HCT116 (cell line): ENCODE results near the gene GPX3. TPM values are rescaled to one million over a fixed set of nuclear protein-coding genes. Genes with fewer than 3 reads are reported as not detected.

Experiments used
- ATAC-seq: fragments of 200-7000 bp; cut with Tn5 transposase; 2 replicates; pipeline ENCODE4 v1.9.1; 2020; ENCODE audit warnings: mild to moderate bottlenecking, moderate library complexity
- BruUV-seq: library from RNA; stranded (reverse); fragments of 400-500 nt; replicated peaks from 2 replicates; lab custom pipeline; 2021; lab: Mats Ljungman, UMichigan
- CTCF ChIA-PET: fragments of 300-600 bp; sonication (Branson Sonifier 250); formaldehyde crosslinking; loops from one replicate; lab custom pipeline; 2021; ENCODE audit warnings: antibody characterized with exemption; lab: Charles Lee
- POLR2A ChIA-PET: fragments of 300-600, 350-600 bp; sonication (Branson Sonifier 250); formaldehyde crosslinking; loops from one replicate; lab custom pipeline; 2021; ENCODE audit warnings: antibody characterized with exemption; lab: Charles Lee
- RAD21 ChIA-PET, 2 experiments: fragments of 300-600 bp; sonication (Branson Sonifier 250); formaldehyde crosslinking; loops; one replicate each; lab custom pipeline; 2023; ENCODE audit warnings: low total read pairs in 2 of 2; ENCODE audit not compliant: uncharacterized antibody in 2 of 2, unreplicated experiment in 2 of 2, low non-redundant PET in 1 of 2; lab: Charles Lee
- DNase-seq: peaks from one replicate; pipeline ENCODE4 v3.0.0-alpha.2; 2010; ENCODE audit warnings: low read depth, low spot score
- H2AFZ ChIP-seq: fragments of 200-600 bp; shearing (Covaris generic), sonication (generic); 2 replicates; pipeline ENCODE4 v1.6.1; 2017; ENCODE audit warnings: low read depth, mixed run types, mixed read lengths, antibody characterized with exemption, low read length; ENCODE audit not compliant: poor library complexity, severe bottlenecking
- H3K27ac ChIP-seq: 2 replicates; pipeline ENCODE4 v1.5.1; 2012; ENCODE audit warnings: low read depth, low read length
- H3K27me3 ChIP-seq: fragments of 200-600 bp; sonication (generic); 2 replicates; pipeline ENCODE4 v1.6.1; 2016; ENCODE audit warnings: mixed run types, low read length, mixed read lengths; ENCODE audit not compliant: insufficient read depth
- H3K36me3 ChIP-seq, 2 experiments: fragments of 200-500 bp in 1 of 2; fragments of 200-600 bp in 1 of 2; sonication (Bioruptor generic) in 1 of 2; sonication (generic) in 1 of 2; 2 replicates each; pipeline versions ENCODE4 v1.5.1 to v1.6.1; 2014 to 2016; ENCODE audit warnings: low read length in 2 of 2, inconsistent platforms in 1 of 2, mixed read lengths in 1 of 2, mixed run types in 1 of 2; ENCODE audit not compliant: insufficient read depth in 2 of 2, control insufficient read depth in 1 of 2
- H3K4me1 ChIP-seq, 2 experiments: fragments of 200-600 bp in 1 of 2; sonication (generic) in 1 of 2; 2 replicates each; pipeline versions ENCODE4 v1.5.1 to v1.6.1; 2012 to 2017; ENCODE audit warnings: low read length in 2 of 2, inconsistent platforms in 1 of 2, mild to moderate bottlenecking in 1 of 2, mixed read lengths in 1 of 2, mixed run types in 1 of 2, moderate library complexity in 1 of 2; ENCODE audit not compliant: insufficient read depth in 2 of 2, control insufficient read depth in 1 of 2
- H3K4me2 ChIP-seq: fragments of 200-600 bp; sonication (generic); 2 replicates; pipeline ENCODE4 v1.6.1; 2017; ENCODE audit warnings: mixed run types, low read length, mixed read lengths
- H3K4me3 ChIP-seq, 2 experiments: fragments of 200-600 bp in 1 of 2; sonication (generic) in 1 of 2; replicated peaks in 1 of 2; 2 replicates each; pipeline ENCODE4 v1.5.1; 2011 to 2016; ENCODE audit warnings: low read length in 2 of 2, control low read depth in 1 of 2, low read depth in 1 of 2, mild to moderate bottlenecking in 1 of 2, mixed read lengths in 1 of 2, mixed run types in 1 of 2
- H3K79me2 ChIP-seq: fragments of 200-600 bp; sonication (generic); 2 replicates; pipeline ENCODE4 v1.6.1; 2017; ENCODE audit warnings: mild to moderate bottlenecking, mixed run types, low read length, moderate library complexity, mixed read lengths; ENCODE audit not compliant: insufficient read depth
- H3K9ac ChIP-seq: fragments of 200-600 bp; sonication (generic); 2 replicates; pipeline ENCODE4 v1.6.1; 2016; ENCODE audit warnings: low read length, mixed read lengths
- H3K9me2 ChIP-seq: fragments of 200-600 bp; sonication (generic), shearing (Covaris generic); 2 replicates; pipeline ENCODE4 v1.6.1; 2017; ENCODE audit warnings: mixed run types, mild to moderate bottlenecking, moderate library complexity; ENCODE audit not compliant: insufficient read depth
- H3K9me3 ChIP-seq, 2 experiments: fragments of 200-500 bp in 1 of 2; fragments of 200-600 bp in 1 of 2; sonication (Bioruptor generic) in 1 of 2; sonication (generic) in 1 of 2; 2 replicates each; pipeline ENCODE4 v1.6.1; 2014 to 2017; ENCODE audit warnings: low read length in 2 of 2, mixed read lengths in 2 of 2, inconsistent platforms in 1 of 2, low read depth in 1 of 2, mild to moderate bottlenecking in 1 of 2, mixed run types in 1 of 2, moderate library complexity in 1 of 2; ENCODE audit not compliant: control insufficient read depth in 1 of 2, insufficient read depth in 1 of 2
- H4K20me1 ChIP-seq: fragments of 200-600 bp; sonication (generic), shearing (Covaris generic); 2 replicates; pipeline ENCODE4 v1.6.1; 2017; ENCODE audit warnings: mixed run types, mild to moderate bottlenecking, moderate library complexity; ENCODE audit not compliant: insufficient read depth
- CEBPB ChIP-seq: IDR thresholded peaks from 2 replicates; pipeline ENCODE4 v1.6.1; 2012; ENCODE audit warnings: low read depth
- EGR1 ChIP-seq: IDR thresholded peaks from 2 replicates; pipeline ENCODE4 v1.6.1; 2012; ENCODE audit warnings: low read depth
- ELF1 ChIP-seq: IDR thresholded peaks from 2 replicates; pipeline ENCODE4 v1.6.1; 2012; ENCODE audit warnings: low read depth, borderline replicate concordance
- EZH2 ChIP-seq: fragments of 200-600 bp; sonication (generic); IDR thresholded peaks from 2 replicates; pipeline ENCODE4 v1.6.1; 2017; ENCODE audit warnings: antibody characterized with exemption, mixed run types
- EZH2phosphoT487 ChIP-seq: fragments of 200-600 bp; IDR thresholded peaks from 2 replicates; pipeline ENCODE4 v1.6.1; 2018; ENCODE audit warnings: antibody characterized with exemption, borderline replicate concordance
- POLR2A ChIP-seq: IDR thresholded peaks from 2 replicates; pipeline ENCODE4 v1.7.0; 2011; ENCODE audit warnings: borderline replicate concordance; ENCODE audit not compliant: insufficient read depth, insufficient read length; ENCODE audit errors: extremely low read depth
- RAD21 ChIP-seq: IDR thresholded peaks from 2 replicates; pipeline ENCODE4 v1.6.1; 2012; ENCODE audit warnings: low read depth, mild to moderate bottlenecking
- SIN3A ChIP-seq: IDR thresholded peaks from 2 replicates; pipeline ENCODE4 v1.6.1; 2012; ENCODE audit warnings: low read depth
- TCF7L2 ChIP-seq: IDR thresholded peaks from 2 replicates; pipeline ENCODE4 v1.7.0; 2011; ENCODE audit warnings: borderline replicate concordance, inconsistent platforms; ENCODE audit not compliant: insufficient read depth, insufficient read length; ENCODE audit errors: extremely low read depth
- ZFX ChIP-seq: fragments of 450-650 bp; IDR thresholded peaks from 2 replicates; pipeline ENCODE4 v1.6.1; 2017
- intact Hi-C: fragments of 100-400 bp; cut with micrococcal nuclease; formaldehyde crosslinking; loops from 2 replicates; pipeline ENCODE4 v1.10.0; 2022
- total RNA-seq: library from RNA; stranded (reverse); gene quantifications from one replicate; pipeline ENCODE4 v1.2.1, GENCODE V29; 2021; ENCODE audit not compliant: unreplicated experiment
- TF ChIP-seq, protein P1 (sequence below): IDR thresholded peaks from 2 replicates; pipeline ENCODE4 v1.6.1; 2012; ENCODE audit warnings: low read depth
- TF ChIP-seq, protein P2 (sequence below), 3 experiments: fragments of 200-600 bp in 1 of 3; sonication (generic) in 1 of 3; IDR thresholded peaks in 2 of 3; conservative IDR thresholded peaks in 1 of 3; 2 replicates each; pipeline ENCODE4 v1.5.1; 2012 to 2017; ENCODE audit warnings: low read depth in 2 of 3, low read length in 2 of 3, antibody characterized with exemption in 1 of 3, borderline replicate concordance in 1 of 3, control low read depth in 1 of 3, mild to moderate bottlenecking in 1 of 3, mixed read lengths in 1 of 3, mixed run types in 1 of 3, moderate library complexity in 1 of 3; ENCODE audit not compliant: insufficient read depth in 1 of 3
- TF ChIP-seq, protein P3 (sequence below): IDR thresholded peaks from 2 replicates; pipeline ENCODE4 v1.6.1; 2012
- TF ChIP-seq, protein P4 (sequence below): IDR thresholded peaks from 2 replicates; pipeline ENCODE4 v1.6.1; 2012

The GPX3 gene
- total RNA-seq, 1 experiment from 2014 or later, result 0.96 TPM

DNA sequence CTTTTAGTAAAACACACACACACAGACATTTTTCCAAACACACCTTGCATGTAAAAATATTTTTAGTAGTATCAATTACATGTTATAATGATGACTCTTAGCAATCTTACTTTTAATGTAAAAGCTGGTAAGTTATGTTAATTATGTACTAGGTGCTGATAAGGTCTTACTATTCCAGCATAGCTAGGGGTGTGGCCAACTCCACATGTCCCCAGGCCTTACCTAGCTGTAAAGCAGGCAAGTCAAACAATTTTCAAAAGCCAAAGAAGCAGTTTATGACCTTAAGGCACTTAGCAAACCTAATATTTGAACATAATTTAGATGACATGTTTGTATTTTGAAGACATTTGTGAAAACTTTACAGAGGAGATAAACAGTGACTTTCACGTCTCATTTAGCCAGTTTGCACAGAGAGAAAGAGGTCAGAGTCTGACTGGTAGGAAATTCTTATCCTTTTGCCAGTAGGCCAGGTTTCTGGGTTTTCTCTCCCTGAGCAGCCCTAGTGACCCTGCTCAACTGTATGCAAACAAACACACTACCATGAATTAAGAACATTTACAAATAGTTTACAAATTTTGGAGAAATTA lies 26.5 kb upstream of the GPX3 start:
- Histone ChIP-seq H4K20me1 (no peaks in the 10 kb centered on the region), H2AFZ (no peak overlapping the region), H3K4me3 (no peak overlapping the region), H3K79me2 (no peaks in the 10 kb centered on the region), H3K4me2 (no peak overlapping the region), H3K9me3 (no peaks in the 10 kb centered on the region), H3K9me2 (no peaks in the 10 kb centered on the region), H3K4me1 (no peaks in the 10 kb centered on the region), H3K27me3 (no peaks in the 10 kb centered on the region), H3K36me3 (no peaks in the 10 kb centered on the region), H3K27ac (no peak overlapping the region), H3K9ac (no peak overlapping the region)
- DNase-seq, result no peak
- RAD21 ChIA-PET, result no interaction called here
- intact Hi-C loops, result no loop called here
- POLR2A ChIA-PET, result no interaction called here
- no peak for TF ChIP-seq RAD21
- no peak for TF ChIP-seq EZH2
- no peak for TF ChIP-seq POLR2A
- TF ChIP-seq ELF1, result no peak
- TF ChIP-seq, protein P1, sequence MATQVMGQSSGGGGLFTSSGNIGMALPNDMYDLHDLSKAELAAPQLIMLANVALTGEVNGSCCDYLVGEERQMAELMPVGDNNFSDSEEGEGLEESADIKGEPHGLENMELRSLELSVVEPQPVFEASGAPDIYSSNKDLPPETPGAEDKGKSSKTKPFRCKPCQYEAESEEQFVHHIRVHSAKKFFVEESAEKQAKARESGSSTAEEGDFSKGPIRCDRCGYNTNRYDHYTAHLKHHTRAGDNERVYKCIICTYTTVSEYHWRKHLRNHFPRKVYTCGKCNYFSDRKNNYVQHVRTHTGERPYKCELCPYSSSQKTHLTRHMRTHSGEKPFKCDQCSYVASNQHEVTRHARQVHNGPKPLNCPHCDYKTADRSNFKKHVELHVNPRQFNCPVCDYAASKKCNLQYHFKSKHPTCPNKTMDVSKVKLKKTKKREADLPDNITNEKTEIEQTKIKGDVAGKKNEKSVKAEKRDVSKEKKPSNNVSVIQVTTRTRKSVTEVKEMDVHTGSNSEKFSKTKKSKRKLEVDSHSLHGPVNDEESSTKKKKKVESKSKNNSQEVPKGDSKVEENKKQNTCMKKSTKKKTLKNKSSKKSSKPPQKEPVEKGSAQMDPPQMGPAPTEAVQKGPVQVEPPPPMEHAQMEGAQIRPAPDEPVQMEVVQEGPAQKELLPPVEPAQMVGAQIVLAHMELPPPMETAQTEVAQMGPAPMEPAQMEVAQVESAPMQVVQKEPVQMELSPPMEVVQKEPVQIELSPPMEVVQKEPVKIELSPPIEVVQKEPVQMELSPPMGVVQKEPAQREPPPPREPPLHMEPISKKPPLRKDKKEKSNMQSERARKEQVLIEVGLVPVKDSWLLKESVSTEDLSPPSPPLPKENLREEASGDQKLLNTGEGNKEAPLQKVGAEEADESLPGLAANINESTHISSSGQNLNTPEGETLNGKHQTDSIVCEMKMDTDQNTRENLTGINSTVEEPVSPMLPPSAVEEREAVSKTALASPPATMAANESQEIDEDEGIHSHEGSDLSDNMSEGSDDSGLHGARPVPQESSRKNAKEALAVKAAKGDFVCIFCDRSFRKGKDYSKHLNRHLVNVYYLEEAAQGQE, result no peak
- TF ChIP-seq ZFX, result no peak
- TF ChIP-seq TCF7L2, result no peak
- TF ChIP-seq, protein P2, sequence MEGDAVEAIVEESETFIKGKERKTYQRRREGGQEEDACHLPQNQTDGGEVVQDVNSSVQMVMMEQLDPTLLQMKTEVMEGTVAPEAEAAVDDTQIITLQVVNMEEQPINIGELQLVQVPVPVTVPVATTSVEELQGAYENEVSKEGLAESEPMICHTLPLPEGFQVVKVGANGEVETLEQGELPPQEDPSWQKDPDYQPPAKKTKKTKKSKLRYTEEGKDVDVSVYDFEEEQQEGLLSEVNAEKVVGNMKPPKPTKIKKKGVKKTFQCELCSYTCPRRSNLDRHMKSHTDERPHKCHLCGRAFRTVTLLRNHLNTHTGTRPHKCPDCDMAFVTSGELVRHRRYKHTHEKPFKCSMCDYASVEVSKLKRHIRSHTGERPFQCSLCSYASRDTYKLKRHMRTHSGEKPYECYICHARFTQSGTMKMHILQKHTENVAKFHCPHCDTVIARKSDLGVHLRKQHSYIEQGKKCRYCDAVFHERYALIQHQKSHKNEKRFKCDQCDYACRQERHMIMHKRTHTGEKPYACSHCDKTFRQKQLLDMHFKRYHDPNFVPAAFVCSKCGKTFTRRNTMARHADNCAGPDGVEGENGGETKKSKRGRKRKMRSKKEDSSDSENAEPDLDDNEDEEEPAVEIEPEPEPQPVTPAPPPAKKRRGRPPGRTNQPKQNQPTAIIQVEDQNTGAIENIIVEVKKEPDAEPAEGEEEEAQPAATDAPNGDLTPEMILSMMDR (IDR thresholded peaks at IDR 0.05 in 2 of 3, conservative IDR thresholded peaks at IDR 0.05 in 1 of 3; ENCODE audit: borderline replicate concordance in 1 of 3, insufficient read depth in 1 of 3, low read depth in 2 of 3, low read length in 2 of 3), result no peak
- TF ChIP-seq EGR1, result no peak
- TF ChIP-seq, protein P3, sequence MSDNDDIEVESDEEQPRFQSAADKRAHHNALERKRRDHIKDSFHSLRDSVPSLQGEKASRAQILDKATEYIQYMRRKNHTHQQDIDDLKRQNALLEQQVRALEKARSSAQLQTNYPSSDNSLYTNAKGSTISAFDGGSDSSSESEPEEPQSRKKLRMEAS, result no peak
- TF ChIP-seq, protein P4, sequence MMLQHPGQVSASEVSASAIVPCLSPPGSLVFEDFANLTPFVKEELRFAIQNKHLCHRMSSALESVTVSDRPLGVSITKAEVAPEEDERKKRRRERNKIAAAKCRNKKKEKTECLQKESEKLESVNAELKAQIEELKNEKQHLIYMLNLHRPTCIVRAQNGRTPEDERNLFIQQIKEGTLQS, result no peak
- TF ChIP-seq EZH2phosphoT487, result no peak
- TF ChIP-seq CEBPB, result no peak
- TF ChIP-seq SIN3A, result no peak
- CTCF ChIA-PET, result no interaction called here
- BruUV-seq, result no TSS peak
- ATAC-seq, result no peak
